Activated CD8-positive, alpha-beta memory T cell treated with anti-CD3 and anti-CD28 coated beads, Interleukin-2, amount 50 U/mL, for 4 hours (primary cell): ENCODE measurements around the gene FMO5.
"Not testable (repeated sequence)": the region's sequence is repeated elsewhere in the genome, so short reads cannot be mapped to it uniquely, and the experiment has no call there.

Experiments used
- DNase-seq: peaks from one replicate; pipeline ENCODE4 v3.0.0-alpha.2; 2020

FMO5 gene

GRCh38 chr1:147238925-147239820 lies 14.0 kb upstream of the FMO5 start:
- DNase-seq: no peak

GRCh38 chr1:147238053-147238902 lies 13.1 kb upstream of the FMO5 start:
- no peak for DNase-seq

- no peak for DNase-seq
These were observed 12.0 kb upstream of the FMO5 start for GRCh38 chr1:147236959-147237791.

- DNase-seq: no peak
These were observed 11.3 kb upstream of the FMO5 start for GRCh38 chr1:147236448-147236847.

- no peak for DNase-seq
These were observed 10.7 kb upstream of the FMO5 start for GRCh38 chr1:147235822-147236221.

- not testable (repeated sequence) for DNase-seq
These were observed 8.8 kb upstream of the FMO5 start for GRCh38 chr1:147233903-147234302.

- DNase-seq: not testable (repeated sequence)
These were observed 5.9 kb upstream of the FMO5 start for GRCh38 chr1:147231032-147231431.

- no peak for DNase-seq
These were observed 1.2 kb downstream of the FMO5 start for GRCh38 chr1:147223740-147224615.

GRCh38 chr1:147218606-147219005 lies 6.5 kb downstream of the FMO5 start:
- no peak for DNase-seq

GRCh38 chr1:147217141-147217540 lies 8.0 kb downstream of the FMO5 start:
- DNase-seq: no peak

- no peak for DNase-seq
These were observed 9.0 kb downstream of the FMO5 start for GRCh38 chr1:147216124-147216523.

GRCh38 chr1:147215540-147215916 lies 9.6 kb downstream of the FMO5 start:
- DNase-seq: no peak

- no peak for DNase-seq
These were observed 10.1 kb downstream of the FMO5 start for GRCh38 chr1:147214842-147215539.

GRCh38 chr1:147214325-147214724 lies 10.8 kb downstream of the FMO5 start:
- no peak for DNase-seq

GRCh38 chr1:147213271-147213670 lies 11.9 kb downstream of the FMO5 start:
- DNase-seq: no peak

- DNase-seq: no peak
These were observed 13.6 kb downstream of the FMO5 start for GRCh38 chr1:147211577-147211976.

- no peak for DNase-seq
These were observed 14.2 kb downstream of the FMO5 start for GRCh38 chr1:147210987-147211386.

GRCh38 chr1:147209825-147210821 lies 15.0 kb downstream of the FMO5 start:
- no peak for DNase-seq

- no peak for DNase-seq
These were observed 16.5 kb downstream of the FMO5 start for GRCh38 chr1:147208619-147209018.

GRCh38 chr1:147207192-147207591 lies 17.9 kb downstream of the FMO5 start:
- no peak for DNase-seq
